Measurements from ENCODE around the gene PACSIN3.
A peak's percentile ranks its signal among the peaks of the same experiment; 100 is the strongest.

Gene PACSIN3

DNA sequence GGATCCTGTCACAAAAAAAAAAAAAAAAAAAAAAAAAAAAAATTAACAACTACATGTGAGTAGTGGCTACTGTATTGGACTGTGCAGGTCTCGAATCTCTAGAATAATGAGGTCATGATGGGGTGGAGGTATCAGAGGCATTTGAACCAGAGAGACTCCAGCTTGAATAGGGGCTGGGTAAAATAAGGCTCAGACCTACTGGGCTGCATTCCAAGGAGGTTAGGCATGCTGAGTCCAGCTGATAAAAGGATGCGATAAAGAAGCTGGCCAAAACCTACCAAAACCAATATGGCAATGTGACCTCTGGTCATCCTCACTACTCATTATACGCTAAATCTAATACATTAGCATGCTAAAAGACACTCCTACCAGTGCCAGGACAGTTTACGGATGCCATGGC, 5.9 kb upstream of the PACSIN3 start:
- no peak for DNase-seq (ENCODE audit: low read depth)

DNA sequence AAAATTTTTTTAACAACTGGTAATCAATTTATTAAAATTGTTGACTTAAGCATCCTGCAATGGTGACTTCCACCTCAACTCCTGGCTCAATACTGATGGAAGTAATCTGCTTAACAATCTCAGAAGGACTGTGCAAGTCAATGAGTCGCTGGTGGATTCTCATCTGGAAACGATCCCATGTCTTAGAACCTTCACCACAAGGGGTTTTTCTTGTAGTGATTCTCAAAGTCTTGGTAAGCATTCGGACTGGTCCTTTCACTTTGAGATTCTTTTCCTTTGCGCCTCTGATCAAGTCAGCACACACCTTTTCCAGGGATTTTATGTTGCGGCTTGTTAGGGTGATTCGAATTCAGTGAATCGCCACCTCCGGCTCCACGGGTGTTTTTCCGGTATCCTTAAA, 4.9 kb upstream of the PACSIN3 start:
- peak; percentile 69 for DNase-seq (ENCODE audit: low read depth)

DNA sequence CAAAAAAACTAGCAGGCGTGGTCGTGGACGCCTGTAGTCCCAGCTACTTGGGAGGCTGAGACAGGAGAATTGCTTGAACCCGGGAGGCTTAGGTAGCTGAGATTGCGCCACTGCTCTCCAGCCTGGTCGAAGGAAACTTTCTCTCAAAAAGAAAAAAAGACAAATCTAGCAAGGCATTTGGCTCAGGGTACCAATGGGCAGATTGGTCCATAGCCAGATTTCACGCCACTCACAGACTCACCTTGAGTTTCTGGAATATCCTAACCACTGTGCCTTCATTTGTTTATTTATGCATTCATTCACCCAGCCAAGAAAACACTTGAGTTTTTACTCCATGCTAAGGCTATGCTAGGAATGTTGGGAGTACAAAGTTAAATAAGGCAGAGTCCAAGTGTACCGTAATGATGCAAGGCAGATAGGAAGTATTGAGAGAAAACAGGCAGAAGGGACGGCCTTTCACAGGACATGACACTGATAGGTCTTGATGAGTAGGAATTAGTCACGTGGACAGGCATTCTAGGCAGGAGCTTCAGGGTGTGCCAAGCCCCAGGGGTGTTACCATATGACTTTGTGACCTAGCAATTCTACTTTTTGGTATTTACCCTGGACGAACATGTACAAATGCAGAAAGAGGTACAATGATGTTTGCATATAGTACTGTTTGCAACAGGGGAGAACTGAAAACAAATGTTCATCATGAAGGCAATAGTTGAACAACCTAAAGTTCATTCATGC, 3.0 kb upstream of the PACSIN3 start:
- DNase-seq (ENCODE audit: low read depth) = peak; percentile 83

DNA sequence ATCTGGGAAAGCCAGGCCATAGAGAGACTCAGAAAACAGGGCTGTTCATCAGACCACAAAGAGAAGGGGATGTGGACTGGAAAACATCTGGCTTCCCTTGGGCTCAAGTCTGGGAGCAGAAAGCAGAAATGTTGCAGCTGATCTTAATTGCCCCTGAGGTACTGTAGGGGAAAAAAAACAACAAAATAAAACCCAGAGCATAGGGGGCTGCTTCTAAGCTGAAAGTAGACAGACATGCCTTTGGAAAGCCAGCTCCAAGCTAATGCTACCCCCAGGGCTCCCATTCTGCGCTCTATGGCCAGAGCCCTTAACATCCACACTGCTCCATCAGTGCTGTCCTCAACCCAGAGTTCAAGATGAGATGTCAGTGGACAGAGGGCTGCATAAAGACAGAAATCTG, 2.0 kb upstream of the PACSIN3 start:
- DNase-seq (ENCODE audit: low read depth) = no peak

DNA sequence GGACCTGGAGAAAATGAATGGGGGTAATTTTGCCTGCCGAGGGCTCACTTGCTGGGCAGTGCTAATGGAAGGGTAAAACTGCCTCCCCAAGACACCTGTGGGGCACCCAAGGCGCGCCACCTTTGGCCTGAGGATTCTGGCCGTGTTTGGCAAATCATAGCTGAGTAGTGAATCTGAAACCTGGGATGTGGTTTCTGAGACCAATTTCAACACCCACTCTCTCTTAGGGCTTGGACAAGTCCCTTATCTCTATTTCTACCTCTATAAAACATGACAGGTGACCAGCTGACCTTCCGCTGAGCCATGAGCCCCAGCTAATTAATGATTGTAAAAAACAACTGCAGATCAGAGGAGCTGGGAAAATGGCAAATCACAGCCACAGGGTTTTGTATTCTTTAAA, 1.5 kb upstream of the PACSIN3 start:
- no peak for DNase-seq (ENCODE audit: low read depth)

DNA sequence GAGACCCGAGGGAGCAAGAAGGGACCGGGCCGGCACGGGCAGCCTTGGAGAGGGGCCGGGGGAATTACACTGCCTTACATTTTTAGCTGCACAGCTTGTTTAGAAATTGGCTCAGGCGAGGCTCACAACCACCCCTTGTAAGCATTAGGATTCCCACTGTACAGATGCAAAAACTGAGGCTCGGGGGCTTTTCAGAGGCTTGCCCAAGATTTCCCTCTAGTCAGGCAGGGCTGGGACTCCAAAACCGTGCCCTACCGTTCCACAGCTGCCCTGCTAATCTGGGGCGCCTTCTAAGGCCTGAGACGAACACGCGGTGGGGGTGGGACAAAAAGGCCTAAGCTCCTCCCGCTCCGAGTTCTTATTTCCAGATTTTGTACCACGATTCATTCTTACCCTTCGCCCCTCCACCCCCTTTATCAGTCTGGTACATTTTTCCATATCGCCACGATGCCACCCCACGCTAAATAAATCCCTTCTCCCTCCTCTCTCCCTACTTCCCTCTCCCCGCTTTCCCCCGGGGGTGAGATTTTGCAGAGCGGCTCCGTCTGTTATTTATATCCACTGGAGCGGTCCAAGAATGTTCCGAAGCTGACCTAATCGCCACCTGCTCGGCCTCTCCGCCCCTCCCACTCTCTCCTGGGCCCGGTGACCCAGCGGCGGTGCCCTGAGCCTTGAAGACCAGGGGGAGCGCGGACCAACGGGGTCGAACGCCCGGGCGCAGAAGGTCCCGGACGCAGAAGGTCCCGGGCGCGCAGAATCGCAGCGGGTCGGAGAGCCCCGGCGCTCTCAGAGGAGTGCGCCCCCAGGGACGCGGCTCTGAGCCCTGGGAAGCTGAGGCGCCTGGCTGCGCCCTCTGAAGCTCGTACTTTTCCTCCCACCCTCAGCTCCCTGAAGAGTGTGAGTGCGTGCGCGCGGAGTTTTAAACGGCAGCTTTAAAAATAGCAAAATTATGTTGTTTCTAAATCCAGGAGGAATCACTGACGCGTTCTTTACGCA, 764 bp upstream of the PACSIN3 start:
- peak; percentile 67 for DNase-seq (ENCODE audit: low read depth)

DNA sequence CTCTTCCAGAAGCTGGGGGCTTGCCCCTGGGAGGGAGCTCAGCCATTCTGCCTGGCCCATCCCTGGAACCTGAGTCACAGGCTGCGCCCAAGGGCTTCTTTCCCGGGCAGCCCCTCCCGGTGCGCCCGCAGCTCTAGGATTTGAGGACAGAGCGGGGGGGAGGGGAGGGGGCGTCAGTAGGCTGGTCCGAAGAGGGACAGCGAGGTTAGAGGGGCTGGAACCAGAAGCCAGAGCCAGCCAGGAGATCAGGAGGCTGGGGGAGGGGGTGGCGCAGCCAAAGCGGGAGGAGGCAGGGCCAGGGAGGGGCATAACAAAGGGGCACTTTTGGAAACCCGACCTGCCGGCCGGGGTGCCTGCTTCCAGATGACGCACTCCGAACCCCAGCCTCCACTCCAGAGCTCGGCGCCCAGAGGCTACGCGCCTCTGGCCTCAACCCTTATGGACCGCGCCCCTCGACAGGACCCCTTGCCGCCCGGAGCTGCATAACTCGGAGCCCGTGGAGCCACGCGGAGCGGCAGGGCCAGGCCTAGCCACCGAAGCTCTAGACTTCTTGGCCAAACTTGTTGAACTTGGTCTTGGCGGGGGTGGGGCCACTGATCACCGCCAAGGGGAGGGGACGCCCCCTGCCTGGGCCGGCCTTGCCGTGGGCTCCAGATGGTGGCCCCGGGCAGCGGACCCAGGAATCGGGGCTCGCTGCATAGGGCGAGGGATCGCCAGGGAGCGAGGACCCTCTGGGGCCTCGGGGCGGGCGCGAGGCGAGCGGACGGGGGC, 744 bp downstream of the PACSIN3 start:
- peak; percentile 75 for DNase-seq (ENCODE audit: low read depth)

DNA sequence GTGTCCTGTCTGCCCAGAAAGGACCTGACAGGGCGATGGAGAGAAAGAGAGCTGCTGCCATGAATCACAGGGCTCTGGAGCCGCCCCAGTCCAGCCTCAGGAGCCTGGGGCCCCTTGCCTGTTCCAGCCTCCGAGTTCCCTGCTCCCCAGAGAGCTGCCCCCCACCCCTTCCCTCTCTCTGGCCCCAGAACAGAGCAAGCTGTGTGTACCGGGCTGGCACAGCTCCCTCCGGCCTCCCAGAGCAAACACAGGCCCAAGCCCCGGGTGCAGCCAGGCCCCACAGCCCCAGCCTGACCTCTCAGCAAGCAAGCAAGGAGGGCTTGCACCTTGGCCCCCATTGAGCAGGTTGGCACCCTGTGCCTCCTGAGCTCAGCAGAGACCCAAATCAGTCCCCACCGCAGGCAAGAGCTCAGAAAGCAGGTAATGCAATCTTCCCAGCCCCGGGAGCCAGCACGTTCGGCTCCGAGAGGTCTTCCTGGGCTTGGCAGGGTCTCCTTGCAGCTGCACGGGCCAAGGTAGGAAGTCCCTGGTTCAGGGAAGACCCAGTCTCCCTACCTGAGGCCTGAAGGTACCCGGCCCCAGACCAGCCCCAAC, 1.4 kb downstream of the PACSIN3 start:
- DNase-seq (ENCODE audit: low read depth) = no peak

- DNase-seq (ENCODE audit: low read depth) = no peak
These were observed 2.3 kb downstream of the PACSIN3 start for GRCh38 chr11:47183969-47184368.

GRCh38 chr11:47183031-47183856, 3.0 kb downstream of the PACSIN3 start:
- DNase-seq (ENCODE audit: low read depth) = no peak

DNA sequence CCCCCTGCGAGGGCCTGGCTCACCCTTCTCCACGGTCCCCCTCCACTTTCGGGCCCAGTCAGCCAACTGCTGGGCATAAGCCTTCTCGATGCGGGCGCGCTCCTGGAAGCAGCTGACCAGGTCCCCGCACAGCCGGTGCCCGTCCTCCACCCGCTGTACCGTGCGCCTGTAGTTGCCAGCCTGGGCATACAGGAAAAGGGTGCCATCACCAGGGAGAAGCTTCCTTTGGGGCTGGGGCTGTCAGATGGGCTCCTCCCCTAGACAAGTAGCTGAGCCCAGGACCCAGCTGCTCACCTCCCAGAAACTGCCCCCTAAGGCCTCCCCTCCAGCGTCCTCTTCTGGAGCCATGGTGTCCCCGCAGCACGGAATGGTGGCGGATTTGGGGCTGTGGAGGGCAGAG, 3.9 kb downstream of the PACSIN3 start:
- DNase-seq (ENCODE audit: low read depth) = no peak

DNA sequence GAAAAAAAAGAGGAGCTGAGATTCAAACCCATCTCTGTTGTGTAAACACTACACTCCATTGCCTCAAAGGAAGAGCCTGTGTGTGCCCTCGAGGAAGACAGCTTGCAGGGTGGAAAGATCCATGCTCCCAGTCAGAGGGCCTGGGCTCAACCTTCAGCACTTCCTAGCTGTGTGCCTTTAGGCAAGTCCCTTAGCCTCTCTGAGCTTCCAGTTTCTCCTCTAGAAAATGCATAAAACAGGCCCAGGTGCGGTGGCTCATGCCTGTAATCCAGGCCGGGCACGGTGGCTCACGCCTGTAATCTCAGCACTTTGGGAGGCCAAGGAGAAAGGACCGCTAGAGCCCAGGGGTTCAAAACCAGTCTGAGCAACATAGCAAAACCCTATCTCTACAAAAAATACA, 5.0 kb downstream of the PACSIN3 start:
- DNase-seq (ENCODE audit: low read depth) = no peak

GRCh38 chr11:47180006-47180787, 6.0 kb downstream of the PACSIN3 start:
- no peak for DNase-seq (ENCODE audit: low read depth)

GRCh38 chr11:47179655-47179991, 6.6 kb downstream of the PACSIN3 start:
- DNase-seq (ENCODE audit: low read depth) = peak; percentile 64

DNA sequence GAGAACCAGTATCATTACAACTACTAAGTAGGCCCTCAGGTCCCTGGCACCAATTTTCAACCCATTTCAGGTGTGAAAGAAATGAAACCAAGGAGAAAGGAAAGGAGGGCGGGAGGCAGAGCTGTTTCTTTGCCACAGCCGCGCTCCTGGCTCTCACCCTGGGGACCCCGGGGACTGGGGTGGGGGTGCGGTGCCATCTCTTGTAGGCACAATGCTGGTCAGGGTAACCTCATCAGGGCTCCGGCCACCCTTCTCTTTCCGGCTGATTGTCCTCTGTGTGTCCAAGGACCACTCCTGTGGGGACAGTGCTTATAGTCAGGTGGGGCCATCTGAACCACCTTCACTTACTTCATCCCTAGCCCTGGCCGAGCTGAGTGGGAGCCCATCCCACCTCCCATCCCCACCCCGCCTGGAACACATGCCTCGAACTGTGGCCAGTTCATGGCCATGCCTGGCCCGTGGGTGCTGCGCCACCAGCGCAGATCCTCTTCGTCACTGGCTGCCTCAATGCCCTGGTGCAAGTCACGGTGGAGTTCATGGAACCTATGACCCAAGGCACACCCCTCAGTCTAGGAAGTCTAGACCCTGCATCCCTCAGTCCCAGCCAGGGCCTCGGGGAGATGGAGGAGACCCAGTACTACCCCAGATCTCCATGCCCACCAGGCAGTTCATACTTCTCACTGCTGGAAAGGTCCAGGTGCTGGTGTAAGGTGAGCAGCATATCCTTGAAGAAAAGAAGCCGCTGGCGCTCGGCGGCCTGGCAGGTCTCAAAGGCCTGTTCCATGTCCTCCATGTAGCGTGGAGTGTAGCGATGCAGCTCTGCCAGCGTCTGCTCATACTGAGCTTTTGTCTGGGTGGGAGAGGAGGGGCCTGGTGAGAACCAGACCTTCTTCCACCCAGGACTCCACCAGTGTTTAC, 7.2 kb downstream of the PACSIN3 start:
- DNase-seq (ENCODE audit: low read depth) = no peak

- DNase-seq (ENCODE audit: low read depth) = no peak
These were observed 7.9 kb downstream of the PACSIN3 start for GRCh38 chr11:47178316-47178715.

DNA sequence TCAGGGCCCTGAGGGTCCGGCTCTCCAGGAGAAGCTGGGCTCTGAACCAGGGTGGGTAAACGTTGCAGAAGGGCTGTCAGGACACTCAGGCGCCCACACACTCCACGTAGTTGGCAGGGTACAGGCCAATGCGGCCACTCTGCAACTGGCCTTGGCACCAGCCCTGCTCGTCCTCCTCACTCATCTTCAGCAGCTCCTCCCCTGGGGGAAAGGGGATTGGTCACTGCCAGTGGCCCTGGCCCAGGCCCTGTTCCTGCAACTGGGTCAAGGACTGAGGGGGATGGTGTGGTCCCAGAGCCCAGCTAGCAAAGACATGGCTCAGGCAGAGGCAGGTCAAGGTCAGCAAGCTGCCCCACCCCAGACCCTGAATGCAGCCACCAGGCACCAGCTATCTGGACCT, 8.4 kb downstream of the PACSIN3 start:
- DNase-seq (ENCODE audit: low read depth) = no peak

- DNase-seq (ENCODE audit: low read depth) = peak; percentile 86
These were observed 8.9 kb downstream of the PACSIN3 start for GRCh38 chr11:47177229-47177845.
